ENCODE data around the gene COMT.

COMT gene

DNA sequence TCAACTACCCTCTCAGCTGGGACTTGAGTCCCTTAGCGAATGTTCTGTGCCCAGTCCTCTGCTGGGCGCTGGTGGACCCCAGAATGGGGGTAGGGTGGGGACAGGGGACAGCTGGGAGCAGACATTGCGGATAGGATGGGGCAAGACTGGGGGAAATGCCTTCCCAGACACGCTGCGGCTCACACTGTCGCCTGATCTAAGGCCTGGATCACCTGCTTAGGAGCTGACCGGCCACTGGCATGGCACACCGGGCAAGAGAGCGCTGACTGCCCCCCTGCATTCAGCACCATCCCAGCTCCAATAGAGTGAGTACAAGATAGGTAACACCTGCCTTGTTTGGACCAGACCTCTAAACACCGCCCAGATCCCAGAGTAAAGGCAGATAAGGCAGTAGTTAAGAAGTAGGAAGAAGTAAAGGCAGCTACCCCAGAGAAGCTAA lies 73.6 kb downstream of the COMT start:
- H3K27me3 ChIP-seq (ENCODE audit: control insufficient read depth, insufficient read depth, low read length): peaks cover 15% of the 10 kb centered on the region
- no peak overlapping the region for H3K4me3 ChIP-seq (ENCODE audit: low read length)
- H3K36me3 ChIP-seq (ENCODE audit: control insufficient read depth, insufficient read depth, low read length): no peaks in the 10 kb centered on the region
- no peak overlapping the region for H3K9ac ChIP-seq (ENCODE audit: low read length)
- H3K4me1 ChIP-seq (ENCODE audit: control insufficient read depth, insufficient read depth, low read length): peaks cover 23% of the 10 kb centered on the region
- H3K9me3 ChIP-seq (ENCODE audit: control insufficient read depth, low read length): no peaks in the 10 kb centered on the region

DNA sequence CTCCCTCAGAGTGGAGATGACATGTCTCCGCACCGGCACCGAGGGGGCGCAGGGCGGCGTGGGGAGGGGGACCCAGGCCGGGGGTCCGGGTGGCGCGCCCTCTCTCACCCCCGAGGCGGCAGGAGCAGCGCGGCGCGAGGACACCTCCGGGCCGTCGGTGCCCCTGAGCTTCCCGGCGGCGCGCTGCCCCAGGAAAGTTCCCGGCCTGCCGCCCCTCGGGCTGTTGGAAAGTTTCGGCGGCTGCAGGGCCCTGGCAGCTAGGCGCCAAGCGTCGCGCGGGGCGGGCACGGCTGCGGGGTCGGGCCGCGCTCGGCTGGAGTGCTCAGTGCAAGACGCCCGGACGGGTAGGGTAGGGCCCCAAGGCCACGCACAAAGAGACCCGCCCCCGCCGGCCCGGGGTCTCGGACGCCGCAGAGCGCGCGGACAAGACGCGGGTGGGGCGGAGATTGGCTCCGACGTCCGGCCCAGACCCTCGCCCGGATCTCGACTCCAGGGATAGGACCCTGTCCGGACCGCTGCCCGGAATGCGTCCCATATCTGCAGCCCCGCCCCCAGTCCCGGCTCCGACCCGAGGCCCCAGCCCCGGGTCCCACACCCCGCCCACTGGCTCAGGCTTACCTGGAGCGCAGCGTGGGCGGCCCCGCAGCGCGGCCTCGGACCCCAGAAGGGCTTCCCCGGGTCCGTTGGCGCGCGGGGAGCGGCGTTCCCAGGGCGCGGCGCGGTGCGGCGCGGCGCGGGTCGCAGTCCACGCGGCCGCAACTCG lies 74.6 kb downstream of the COMT start:
- H3K27me3 ChIP-seq (ENCODE audit: control insufficient read depth, insufficient read depth, low read length): peaks cover 15% of the 10 kb centered on the region
- H3K4me1 ChIP-seq (ENCODE audit: control insufficient read depth, insufficient read depth, low read length): peaks cover 26% of the 10 kb centered on the region
- peak overlapping the region; percentile 14 for H3K4me3 ChIP-seq (ENCODE audit: low read length)
- H3K9me3 ChIP-seq (ENCODE audit: control insufficient read depth, low read length): no peaks in the 10 kb centered on the region
- H3K9ac ChIP-seq (ENCODE audit: low read length): peak overlapping the region; percentile 28
- H3K36me3 ChIP-seq (ENCODE audit: control insufficient read depth, insufficient read depth, low read length): no peaks in the 10 kb centered on the region

DNA sequence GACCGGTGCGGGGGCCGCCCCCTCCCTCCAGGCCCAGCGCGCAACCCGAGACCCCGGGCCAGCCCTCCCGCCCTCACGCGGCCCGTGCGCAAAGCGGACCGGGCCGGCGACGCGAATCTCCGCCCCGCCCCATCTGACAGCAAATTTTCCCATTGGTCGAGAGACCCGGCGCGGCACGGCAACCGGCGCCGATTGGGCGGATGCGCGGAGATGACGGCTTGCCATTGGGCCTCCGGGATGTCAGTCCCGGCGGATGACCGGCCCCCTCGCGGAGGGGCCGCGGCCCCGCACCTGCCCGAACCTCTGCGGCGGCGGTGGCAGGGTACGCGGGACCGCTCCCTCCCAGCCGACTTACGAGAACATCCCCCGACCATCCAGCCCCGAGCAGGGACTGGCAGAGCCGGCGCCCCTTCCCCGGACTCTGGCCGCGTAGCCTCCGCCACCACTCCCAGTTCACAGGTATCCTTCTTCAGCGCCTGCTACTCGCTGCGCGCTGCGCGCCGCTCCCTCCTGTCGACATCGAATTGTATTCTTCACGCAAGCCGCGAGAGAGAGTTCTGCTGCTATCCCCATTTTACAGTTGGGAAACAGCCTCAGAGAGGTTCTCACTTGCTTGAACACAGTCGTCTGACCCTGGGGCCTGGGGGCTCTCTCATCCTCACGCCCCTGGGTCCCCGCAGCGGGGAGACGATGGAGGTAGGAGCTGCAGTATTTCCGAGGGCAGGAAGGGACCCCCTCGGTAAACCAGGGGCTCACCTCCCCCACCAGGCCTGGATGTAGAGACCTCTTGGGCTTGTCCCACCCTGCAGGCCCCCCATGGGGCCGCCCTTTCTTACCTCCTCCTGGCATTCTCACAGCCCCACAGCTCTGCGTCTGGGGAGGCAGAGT lies 75.4 kb downstream of the COMT start, which contains the start of gene ARVCF:
ARVCF (minus strand) TSS at position 90 of the 888 bp plus-strand sequence. CDS start 26,029 bp downstream, outside the sequence.
- Histone ChIP-seq H3K9ac (ENCODE audit: low read length) (peak within 1 kb of the TSS; percentile 61), H3K4me3 (ENCODE audit: low read length) (peak within 1 kb of the TSS; percentile 82), H3K9me3 (ENCODE audit: control insufficient read depth, low read length) (no peaks in the 10 kb centered on the region), H3K36me3 (ENCODE audit: control insufficient read depth, insufficient read depth, low read length) (no peaks in the 10 kb centered on the region), H3K27me3 (ENCODE audit: control insufficient read depth, insufficient read depth, low read length) (peaks cover 15% of the 10 kb centered on the region), H3K4me1 (ENCODE audit: control insufficient read depth, insufficient read depth, low read length) (peaks cover 31% of the 10 kb centered on the region)

DNA sequence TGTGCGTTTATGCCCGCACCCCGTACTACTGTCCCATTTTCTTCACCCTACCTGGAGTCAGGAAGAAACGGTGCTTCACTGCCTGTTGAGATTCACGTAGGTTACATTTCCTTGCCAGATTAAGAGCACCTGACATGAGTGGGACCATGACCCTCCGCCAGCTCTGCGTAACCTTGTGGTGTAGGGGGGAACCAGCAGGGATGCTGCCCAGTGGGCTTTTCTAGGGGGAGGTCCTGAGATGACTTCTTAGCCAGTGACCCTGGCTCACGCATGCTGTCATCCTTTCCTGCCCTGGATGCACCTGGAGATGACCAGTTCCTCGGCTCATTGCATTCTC lies 76.0 kb downstream of the COMT start:
- peak overlapping the region; percentile 61 for H3K9ac ChIP-seq (ENCODE audit: low read length)

DNA sequence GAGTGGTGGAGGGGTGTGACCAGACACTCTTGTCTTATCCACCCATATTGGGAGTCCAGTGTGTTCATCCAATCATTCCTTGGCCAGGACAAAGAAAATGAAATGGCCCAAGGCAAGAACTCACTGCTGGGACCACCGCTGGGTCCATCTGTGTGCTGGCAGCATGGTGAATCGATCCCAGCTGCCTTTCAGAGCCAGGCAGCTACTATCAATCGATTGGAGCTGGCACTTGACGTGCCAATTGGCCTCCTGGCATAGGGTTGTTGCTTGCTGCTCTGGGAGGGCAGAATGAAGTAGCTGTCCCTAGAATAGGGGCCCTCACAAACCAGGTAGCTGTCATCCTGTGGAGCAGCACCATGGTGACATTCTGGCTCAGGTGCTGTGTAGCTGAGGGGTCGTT lies 76.4 kb downstream of the COMT start:
- no peak overlapping the region for H3K4me3 ChIP-seq (ENCODE audit: low read length)
- H3K36me3 ChIP-seq (ENCODE audit: control insufficient read depth, insufficient read depth, low read length): no peaks in the 10 kb centered on the region
- no peaks in the 10 kb centered on the region for H3K9me3 ChIP-seq (ENCODE audit: control insufficient read depth, low read length)
- peaks cover 37% of the 10 kb centered on the region for H3K4me1 ChIP-seq (ENCODE audit: control insufficient read depth, insufficient read depth, low read length)
- peaks cover 15% of the 10 kb centered on the region for H3K27me3 ChIP-seq (ENCODE audit: control insufficient read depth, insufficient read depth, low read length)
- no peak overlapping the region for H3K9ac ChIP-seq (ENCODE audit: low read length)

More for the DNA sequence above, 76.0 kb downstream of the COMT start:
- H3K27me3 ChIP-seq (ENCODE audit: control insufficient read depth, insufficient read depth, low read length): peaks cover 15% of the 10 kb centered on the region
- H3K4me1 ChIP-seq (ENCODE audit: control insufficient read depth, insufficient read depth, low read length): peaks cover 37% of the 10 kb centered on the region
- no peaks in the 10 kb centered on the region for H3K36me3 ChIP-seq (ENCODE audit: control insufficient read depth, insufficient read depth, low read length)
- no peaks in the 10 kb centered on the region for H3K9me3 ChIP-seq (ENCODE audit: control insufficient read depth, low read length)
- H3K4me3 ChIP-seq (ENCODE audit: low read length): peak overlapping the region; percentile 82

Measured in mucosa of stomach (tissue), 1 donor.